SH-SY5Y (cell line): ENCODE data around the gene MALL.

Experiments
- GATA2 ChIP-seq: IDR thresholded peaks from 2 replicates; pipeline ENCODE4 v1.6.1; 2011; ENCODE audit warnings: mild to moderate bottlenecking, low read depth, low read length
- GATA3 ChIP-seq: IDR thresholded peaks from 2 replicates; pipeline ENCODE4 v1.6.1; 2011; ENCODE audit warnings: low read depth, mild to moderate bottlenecking, low read length, moderate library complexity

DNA sequence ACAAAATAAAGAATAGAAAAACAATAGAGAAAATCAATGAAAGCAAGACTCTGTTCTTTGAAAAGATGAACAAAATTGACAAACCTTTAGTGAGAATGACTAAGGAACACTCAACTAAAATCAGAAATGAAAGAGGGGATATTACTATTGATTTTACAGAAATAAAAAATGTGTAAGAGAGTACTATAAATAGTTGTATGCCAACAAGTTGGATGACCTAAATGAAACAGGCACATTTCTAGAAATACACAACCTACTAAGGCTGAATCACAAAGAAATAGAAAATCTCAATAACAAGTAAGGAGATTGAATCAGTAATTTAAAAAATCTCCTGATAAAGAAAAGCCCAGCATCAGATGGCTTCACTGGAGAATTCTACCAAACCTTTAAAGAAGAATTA is 18.4 kb upstream of the MALL start:
- TF ChIP-seq GATA2 (no peak), GATA3 (no peak)
